HepG2 (cell line): ENCODE results near the gene ACOT9. TPM values are rescaled to one million over a fixed set of nuclear protein-coding genes. Genes with fewer than 3 reads are reported as not detected.

Source experiments
- ATAC-seq: fragments of 200-7000 bp; cut with Tn5 transposase; 3 replicates; pipeline ENCODE4 v1.9.1; 2020; ENCODE audit warnings: mild to moderate bottlenecking, moderate library complexity
- BruUV-seq: library from RNA; stranded (reverse); fragments of 400-500 nt; replicated peaks from 2 replicates; lab custom pipeline; 2021; lab: Mats Ljungman, UMichigan
- CTCF ChIA-PET: fragments of 300-600 bp; formaldehyde crosslinking; extraction: SDS; loops from one replicate; lab custom pipeline; 2021; ENCODE audit warnings: low total read pairs, inconsistent platforms, low intra/inter-chr PET ratio; lab: Yijun Ruan, JAX
- POLR2A ChIA-PET: fragments of 350-600 bp; sonication (Branson Sonifier 250); formaldehyde crosslinking; loops from one replicate; lab custom pipeline; 2020; ENCODE audit warnings: antibody characterized with exemption, inconsistent platforms; lab: Yijun Ruan, JAX
- DNase-seq: peaks from one replicate; pipeline ENCODE4 v3.0.0-alpha.2; 2015; ENCODE audit warnings: low spot score
- FAIRE-seq: peaks from 3 replicates; lab custom pipeline; 2011; peaks lifted over from hg19 to GRCh38; lab: Jason Lieb, UNC
- H2AFZ ChIP-seq: one replicate; pipeline ENCODE4 v1.6.1; 2011; ENCODE audit warnings: low read length, inconsistent platforms
- H3K27ac ChIP-seq: fragments of 300-600 bp; 3 replicates; pipeline ENCODE4 v1.8.0; 2011; ENCODE audit warnings: mixed run types, mild to moderate bottlenecking, mixed read lengths, low read length, inconsistent platforms; ENCODE audit not compliant: insufficient read depth; ENCODE audit errors: extremely low read length
- H3K27me3 ChIP-seq, 2 experiments: fragments of 200-600 bp in 1 of 2; 2 replicates in 1 of 2; 3 replicates in 1 of 2; pipeline versions ENCODE4 v1.6.0 to v1.8.0; 2011; ENCODE audit warnings: low read length in 2 of 2, mild to moderate bottlenecking in 2 of 2, moderate library complexity in 2 of 2, inconsistent platforms in 1 of 2; ENCODE audit not compliant: insufficient read depth in 2 of 2, control insufficient read depth in 1 of 2
- H3K36me3 ChIP-seq, 2 experiments: fragments of 200-600 bp in 1 of 2; replicated peaks in 1 of 2; 2 replicates in 1 of 2; 3 replicates in 1 of 2; pipeline versions ENCODE4 v1.5.1 to v1.8.0; 2011; ENCODE audit warnings: low read length in 2 of 2, inconsistent platforms in 1 of 2; ENCODE audit not compliant: insufficient read depth in 2 of 2, control insufficient read depth in 1 of 2
- H3K4me1 ChIP-seq: 2 replicates; pipeline ENCODE4 v1.5.1; 2012; ENCODE audit warnings: low read length, inconsistent platforms; ENCODE audit not compliant: insufficient read depth
- H3K4me2 ChIP-seq: 2 replicates; pipeline ENCODE4 v1.6.0; 2011; ENCODE audit warnings: low read depth, low read length, inconsistent platforms
- H3K4me3 ChIP-seq, 3 experiments: fragments of 200-600 bp in 1 of 3; sonication (generic), shearing (Covaris generic) in 1 of 3; replicated peaks in 1 of 3; 2 replicates each; pipeline ENCODE4 v1.5.1; 2011 to 2016; ENCODE audit warnings: low read length in 3 of 3, inconsistent platforms in 2 of 3, low read depth in 2 of 3, mild to moderate bottlenecking in 2 of 3, control low read depth in 1 of 3, mixed read lengths in 1 of 3; ENCODE audit not compliant: insufficient read depth in 1 of 3
- H3K79me2 ChIP-seq: one replicate; pipeline ENCODE4 v1.6.1; 2011; ENCODE audit warnings: low read length, inconsistent platforms; ENCODE audit not compliant: insufficient read depth
- H3K9ac ChIP-seq: 2 replicates; pipeline ENCODE4 v1.6.0; 2011; ENCODE audit warnings: mild to moderate bottlenecking, low read depth, low read length, inconsistent platforms; ENCODE audit not compliant: insufficient read depth
- H3K9me3 ChIP-seq: 2 replicates; pipeline ENCODE4 v1.5.1; 2012; ENCODE audit warnings: mild to moderate bottlenecking, low read length
- H4K20me1 ChIP-seq: 2 replicates; pipeline ENCODE4 v1.6.0; 2011; ENCODE audit warnings: inconsistent platforms, mild to moderate bottlenecking, low read length, moderate library complexity; ENCODE audit not compliant: insufficient read depth
- BORCS8-MEF2B ChIP-seq: sonication (generic); formaldehyde crosslinking; IDR thresholded peaks from 2 replicates; pipeline ENCODE4 v1.8.0; 2022; ENCODE audit warnings: mild to moderate bottlenecking, missing genetic modification reagents
- FOXA1 ChIP-seq, 2 experiments: fragments of 450-650 bp in 1 of 2; sonication (generic) in 1 of 2; formaldehyde crosslinking in 1 of 2; IDR thresholded peaks; 2 replicates each; pipeline versions ENCODE4 v1.4.0 to v1.6.1; 2016 to 2020; ENCODE audit warnings: missing genetic modification reagents in 1 of 2
- GPBP1L1 ChIP-seq: sonication (generic); formaldehyde crosslinking; IDR thresholded peaks from 2 replicates; pipeline ENCODE4 v1.5.0; 2020; ENCODE audit warnings: mild to moderate bottlenecking, missing genetic modification reagents
- SRF ChIP-seq: IDR thresholded peaks from 2 replicates; pipeline ENCODE4 v1.6.1; 2011; ENCODE audit warnings: mild to moderate bottlenecking, low read depth, low read length, moderate library complexity
- ZBTB25 ChIP-seq: IDR thresholded peaks from 2 replicates; pipeline ENCODE4 v1.6.1; 2018; ENCODE audit warnings: missing genetic modification reagents
- ZNF275 ChIP-seq: sonication (generic); formaldehyde crosslinking; IDR thresholded peaks from 2 replicates; pipeline ENCODE4 v1.8.0; 2022; ENCODE audit warnings: missing genetic modification reagents, mild to moderate bottlenecking, inconsistent platforms, borderline replicate concordance
- ZNF281 ChIP-seq: sonication (generic); formaldehyde crosslinking; IDR thresholded peaks from 2 replicates; pipeline ENCODE4 v1.4.0; 2020; ENCODE audit warnings: missing genetic modification reagents, borderline replicate concordance
- ZNF547 ChIP-seq: sonication (generic); formaldehyde crosslinking; IDR thresholded peaks from 2 replicates; pipeline ENCODE4 v1.5.1; 2020; ENCODE audit warnings: mild to moderate bottlenecking, missing genetic modification reagents
- ZNF792 ChIP-seq: IDR thresholded peaks from 2 replicates; pipeline ENCODE4 v1.6.1; 2016
- WGBS: methylation state at CpG from one replicate; pipeline ENCODE4 v1.1.6; 2017; ENCODE audit warnings: low lambda C conversion rate; 5-methylcytosine and 5-hydroxymethylcytosine counted together
- in situ Hi-C: cut with HindIII; loops from 2 replicates; pipeline ENCODE4 v1.10.0; 2017; ENCODE audit warnings: low pct_unique_long_range_greater_than_20kb; ENCODE audit not compliant: extremely low pct_ligation_motif_present
- intact Hi-C: fragments of 100-400 bp; cut with micrococcal nuclease; formaldehyde crosslinking; loops from one replicate; pipeline ENCODE4 v1.10.0; 2022; ENCODE audit not compliant: unreplicated experiment
- polyA plus RNA-seq, 8 experiments: library from polyadenylated mRNA; depleted of rRNA in 3 of 8; stranded (reverse) in 7 of 8; unstranded in 1 of 8; fragments of >200 nt; fragmentation: Illumina TruSeq in 4 of 8; extraction: Trizol in 4 of 8; gene quantifications; 2 replicates each; pipeline versions ENCODE4 v1.2.1 to v1.2.3, GENCODE V29; 2011 to 2016; ENCODE audit warnings: low read depth in 4 of 8, missing spikeins in 1 of 8, mixed read lengths in 1 of 8; ENCODE audit not compliant: insufficient read depth in 1 of 8
- total RNA-seq, 5 experiments: library from RNA; depleted of rRNA; stranded (reverse); fragments of >200 nt; fragmentation: Illumina TruSeq; extraction: Trizol; gene quantifications; 2 replicates each; pipeline ENCODE4 v1.2.3, GENCODE V29; 2016; ENCODE audit warnings: low read depth in 1 of 5

The ACOT9 gene
- total and polyA plus RNA-seq, 2 of the 13 experiments (the other 11 are each of a cell fraction or from before 2014, with no cell fraction given) = 33.3 to 36.9 TPM

GRCh38 chrX:23765868-23766267 is 22.8 kb upstream of the ACOT9 start:
- Histone ChIP-seq H3K4me3 (no peak overlapping the region), H3K36me3 (no peaks in the 10 kb centered on the region), H2AFZ (no peak overlapping the region), H3K4me1 (peaks cover 32% of the 10 kb centered on the region), H3K79me2 (no peaks in the 10 kb centered on the region), H3K9ac (no peak overlapping the region), H3K9me3 (no peaks in the 10 kb centered on the region), H3K27ac (no peak overlapping the region), H3K4me2 (no peak overlapping the region), H3K27me3 (no peaks in the 10 kb centered on the region)
- WGBS = 93% methylated on average over 2 of the region's 16 CpGs
- ATAC-seq (no peak), DNase-seq (no peak), FAIRE-seq (no peak)
- in situ Hi-C loops (no loop called here), intact Hi-C loops (no loop called here)
- ChIA-PET CTCF (no interaction called here), POLR2A (interaction anchor here (1.3 to 1.5 kb wide), 2 partner anchors 16 to 17 kb away, joined by 3 to 5 read pairs; partner anchors contain the start of gene SAT1)
- BruUV-seq = no TSS peak
- TF ChIP-seq ZNF281 (CRISPR knock-in tag) = no peak
- TF ChIP-seq, all 625 proteins: peak for 0
- H4K20me1 ChIP-seq = no peaks in the 10 kb centered on the region

- intact Hi-C loops (no loop called here), in situ Hi-C loops (no loop called here)
- Histone ChIP-seq H4K20me1 (no peaks in the 10 kb centered on the region), H3K4me1 (peaks cover 28% of the 10 kb centered on the region), H3K9ac (no peak overlapping the region), H3K27ac (no peak overlapping the region), H3K4me3 (no peak overlapping the region), H3K27me3 (no peaks in the 10 kb centered on the region), H3K9me3 (no peaks in the 10 kb centered on the region), H2AFZ (no peak overlapping the region), H3K4me2 (no peak overlapping the region), H3K36me3 (no peaks in the 10 kb centered on the region), H3K79me2 (no peaks in the 10 kb centered on the region)
- DNase-seq = no peak
- TF ChIP-seq ZNF792 (CRISPR knock-in tag) (no peak), GPBP1L1 (CRISPR knock-in tag) (no peak), ZNF547 (CRISPR knock-in tag) (no peak), SRF (no peak), ZBTB25 (no peak), FOXA1 (IDR thresholded peaks at IDR 0.05) (no peak), FOXA1 (CRISPR knock-in tag; IDR thresholded peaks at IDR 0.05) (no peak), BORCS8-MEF2B (CRISPR knock-in tag) (no peak), ZNF275 (CRISPR knock-in tag) (no peak)
- ChIA-PET CTCF (no interaction called here), POLR2A (interaction anchor here (1.3 to 1.5 kb wide), 2 partner anchors 16 to 17 kb away, joined by 3 to 5 read pairs; partner anchors contain the start of gene SAT1)
- no peak for ATAC-seq
- WGBS = 90% methylated on average over 5 of the region's 5 CpGs
- no TSS peak for BruUV-seq
- no peak for FAIRE-seq
Measured at GRCh38 chrX:23765449-23765848, 22.4 kb upstream of the ACOT9 start.
